GM19328 (cell line): Measurements from ENCODE around the gene FOXC1.

Source experiments
- ATAC-seq: cut with Tn5 transposase; IDR thresholded peaks from one replicate; pipeline ENCODE4 v1.9.1; 2021; ENCODE audit warnings: mild to moderate bottlenecking, moderate library complexity; ENCODE audit not compliant: unreplicated experiment

Gene FOXC1

DNA sequence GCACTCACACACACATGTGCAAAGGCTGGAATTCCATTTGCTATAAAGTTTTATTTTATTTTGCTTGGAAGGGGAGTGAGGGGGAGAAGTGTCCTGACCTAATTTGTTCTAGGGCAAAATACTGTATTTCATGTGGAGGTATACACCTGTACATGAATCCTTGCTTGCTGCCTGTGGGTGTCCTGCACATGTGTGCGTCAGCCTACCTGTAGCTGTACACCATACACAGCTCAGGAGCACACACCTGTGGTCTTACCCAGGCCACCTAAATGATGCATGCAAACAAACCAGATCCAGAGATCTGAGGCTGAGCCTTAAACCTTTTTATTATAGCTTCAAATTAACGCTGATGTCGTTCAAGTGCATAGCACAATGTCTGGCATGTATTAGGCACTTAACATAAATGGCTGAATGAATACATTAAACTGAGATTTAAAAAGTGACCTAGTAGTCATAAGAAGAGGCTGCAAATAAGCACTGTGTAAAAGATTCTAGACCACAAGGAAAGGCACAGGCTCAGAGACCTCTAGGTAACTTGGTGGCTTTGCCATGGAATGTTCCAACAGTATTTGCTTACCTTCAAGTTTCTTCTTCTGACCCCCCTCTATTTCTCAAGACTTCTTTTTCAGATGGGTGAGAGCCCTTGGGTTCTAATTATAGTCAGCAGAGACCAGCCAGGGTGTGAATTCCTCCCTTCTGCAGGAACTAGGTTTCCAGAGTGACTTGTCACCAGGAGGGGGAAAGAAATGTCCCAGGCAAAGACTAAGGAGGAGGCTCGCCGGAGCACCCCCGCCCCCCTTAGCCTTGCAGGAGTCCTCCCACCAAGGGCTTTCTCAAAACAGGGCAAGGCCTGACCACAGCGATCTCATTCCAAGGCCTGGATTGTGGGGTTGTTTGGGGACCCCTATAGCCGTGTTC lies 13.4 kb downstream of the FOXC1 start:
- no peak for ATAC-seq

DNA sequence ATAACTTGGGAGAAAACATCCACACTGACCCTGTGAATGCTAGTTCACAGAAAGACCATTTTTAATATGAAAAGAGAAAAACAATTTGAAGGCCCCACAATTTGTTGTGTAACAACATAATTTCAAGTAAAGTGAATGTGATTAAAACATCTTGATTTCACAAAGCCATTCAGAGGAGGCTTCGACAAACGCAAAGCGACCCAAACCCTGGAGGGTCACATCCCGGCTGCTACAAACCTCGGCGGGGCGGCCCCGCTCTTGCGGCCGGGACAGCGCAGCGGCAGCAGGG lies 14.0 kb downstream of the FOXC1 start:
- no peak for ATAC-seq

DNA sequence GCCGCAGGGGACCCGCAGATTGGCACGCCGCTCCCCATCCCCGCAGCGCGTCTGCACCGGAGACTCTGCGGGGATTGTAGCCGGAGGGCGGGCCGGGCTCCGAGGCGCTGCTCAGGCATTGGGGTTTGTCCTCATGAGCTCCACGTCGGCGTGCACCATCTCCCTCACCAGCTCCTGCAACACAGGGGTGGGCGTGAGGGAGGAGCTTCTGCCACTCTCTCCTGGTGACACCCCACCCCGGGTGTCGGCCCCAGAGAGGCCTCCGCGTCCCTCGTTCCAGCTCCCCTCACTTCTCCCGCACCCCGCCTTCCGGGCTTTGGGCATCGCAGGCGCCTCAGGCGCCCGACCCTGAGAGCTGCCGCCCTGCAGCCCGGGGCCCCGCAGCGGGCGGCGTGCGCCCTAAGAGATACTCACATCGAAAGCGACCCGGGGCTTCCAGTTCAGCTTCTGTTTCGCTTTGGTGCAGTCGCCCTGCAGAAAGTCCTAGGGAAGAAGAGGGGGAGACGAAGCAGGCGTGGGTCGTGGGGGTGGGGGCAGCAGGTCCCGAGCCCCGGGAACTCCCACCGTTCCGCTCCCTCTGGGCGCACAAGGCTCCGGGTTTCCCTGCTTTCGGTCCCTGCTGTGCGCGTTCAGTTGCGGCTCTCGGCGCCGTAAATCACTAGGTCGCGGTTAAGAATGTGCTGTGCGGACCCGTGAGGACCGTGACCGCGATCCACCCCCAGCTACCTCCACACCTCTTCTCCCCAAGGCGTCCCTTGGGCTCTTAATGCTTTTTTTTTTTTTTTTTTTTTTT lies 14.5 kb downstream of the FOXC1 start:
- no peak for ATAC-seq

DNA sequence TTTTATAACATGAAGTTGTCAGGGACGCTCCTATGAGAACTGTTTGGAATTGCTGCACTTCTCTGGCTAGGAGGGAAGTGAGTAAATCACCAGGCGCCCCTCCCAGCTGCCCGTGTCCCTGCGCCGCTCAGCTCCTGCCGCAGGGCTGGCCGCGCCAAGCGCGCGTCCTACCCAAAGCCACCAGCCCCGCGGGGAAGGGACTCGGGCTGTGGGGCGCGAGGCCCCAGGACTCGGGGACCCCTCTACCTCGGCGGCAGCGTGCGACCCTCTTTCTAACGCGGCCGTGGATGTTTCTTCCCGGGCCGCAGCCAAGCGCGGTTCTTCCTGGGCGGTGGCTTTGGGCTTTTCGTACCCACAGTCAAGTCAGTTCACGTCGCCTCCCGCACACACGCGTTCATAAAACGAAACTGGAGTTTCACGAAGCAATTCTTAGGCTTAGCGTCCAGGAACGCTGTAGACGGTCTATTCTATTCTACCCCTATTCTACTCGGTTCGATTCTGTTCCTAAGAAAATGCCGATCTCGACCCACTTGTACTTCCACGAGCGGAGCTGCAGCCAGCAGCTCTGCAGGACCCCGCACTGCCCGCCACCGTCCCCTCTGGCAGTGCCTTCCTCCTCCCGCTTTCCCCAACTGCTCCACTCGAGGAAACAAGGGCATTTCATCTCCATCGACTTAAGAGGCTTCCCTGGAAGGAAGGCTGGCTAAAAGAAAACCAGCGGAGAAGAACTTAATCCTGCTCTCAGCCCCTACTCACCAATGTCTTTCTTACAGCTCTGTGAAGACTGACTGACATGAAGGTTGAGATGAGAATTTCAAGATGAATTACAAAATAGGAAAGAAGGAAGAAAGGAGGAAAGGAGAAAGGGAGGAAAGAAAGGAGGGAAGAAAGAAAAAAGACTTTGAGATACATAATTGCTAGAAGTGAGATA lies 15.4 kb downstream of the FOXC1 start:
- ATAC-seq: no peak

DNA sequence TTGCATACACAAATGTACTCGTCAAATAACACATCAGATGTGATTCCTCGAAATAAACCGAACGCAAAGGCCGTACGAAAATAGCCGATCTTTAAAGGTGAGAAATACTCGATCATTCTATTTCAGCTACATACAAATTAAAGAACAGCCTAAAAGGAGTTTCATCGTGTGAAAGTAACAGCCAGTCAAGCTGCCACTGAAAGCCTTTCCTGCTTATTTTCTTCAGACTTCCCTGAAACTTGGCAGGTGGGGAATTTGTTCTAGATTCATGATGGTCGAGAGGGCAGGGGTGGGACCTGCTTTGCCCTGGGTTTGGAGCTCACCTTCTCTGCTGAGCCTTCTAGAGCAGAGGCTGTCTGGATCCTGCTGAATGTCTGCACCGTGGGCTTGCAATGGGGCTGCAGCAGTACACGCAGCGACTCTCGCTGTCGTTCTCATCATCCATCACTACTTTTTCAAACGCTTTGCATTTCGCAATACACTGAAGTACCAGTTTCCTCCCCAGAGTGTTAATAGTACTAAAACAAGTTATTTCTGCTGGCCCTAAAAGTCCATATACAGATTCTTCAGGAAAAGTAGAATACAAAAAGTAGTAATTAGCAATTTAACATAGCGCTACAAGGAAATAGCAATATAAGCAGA lies 16.2 kb downstream of the FOXC1 start:
- no peak for ATAC-seq

DNA sequence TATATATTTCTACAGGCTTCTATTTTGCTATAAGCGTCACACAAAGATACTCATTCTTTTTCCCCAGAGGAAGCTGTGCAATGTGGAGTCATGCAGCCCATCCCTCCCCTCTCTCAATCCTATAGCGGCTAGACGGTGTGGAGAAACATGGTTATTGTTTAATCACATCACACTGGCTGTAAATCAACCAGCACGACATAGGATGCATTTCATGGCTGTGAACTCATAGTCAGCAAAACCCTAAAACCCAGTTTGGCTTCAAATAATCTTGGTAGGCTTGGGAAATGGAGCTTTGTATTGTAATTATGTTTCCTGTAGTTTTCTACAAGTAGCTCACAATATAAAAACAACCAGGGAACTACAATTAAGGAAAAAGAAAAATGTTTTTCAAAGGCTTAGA lies 16.8 kb downstream of the FOXC1 start:
- ATAC-seq: no peak

DNA sequence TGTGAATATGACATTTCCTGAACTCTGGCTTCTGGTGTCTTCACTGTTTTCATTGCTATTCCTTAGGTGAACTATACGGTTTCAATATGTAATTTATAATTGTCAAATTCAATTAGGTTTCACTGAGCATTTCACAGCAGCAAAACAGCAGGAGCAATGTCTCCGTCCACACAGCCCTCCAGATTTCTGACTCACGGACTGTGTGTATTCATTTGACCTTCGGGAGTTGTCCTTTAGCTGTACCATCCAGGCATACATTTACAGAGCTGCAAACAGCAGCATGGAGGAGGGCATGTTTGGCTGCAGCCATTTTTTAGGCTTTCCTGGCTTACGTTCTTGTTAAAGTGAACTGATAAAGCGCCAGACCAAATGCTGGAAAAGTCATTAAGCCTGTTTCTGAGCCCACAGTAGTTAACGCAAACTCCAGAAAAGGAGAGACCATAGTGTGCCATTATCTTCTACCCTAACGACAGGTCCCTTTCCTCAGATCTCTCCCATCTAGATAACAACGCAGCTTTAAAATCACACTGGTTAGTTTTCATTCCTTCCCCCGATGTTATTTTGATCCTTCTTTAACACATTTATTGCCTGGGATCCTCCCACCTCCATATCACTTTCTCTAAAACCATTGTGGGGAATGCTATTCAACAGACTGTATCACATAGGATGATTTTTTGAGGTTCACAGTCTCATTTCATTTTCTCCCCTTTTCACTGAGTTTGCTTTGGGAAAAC lies 18.3 kb downstream of the FOXC1 start:
- no peak for ATAC-seq

DNA sequence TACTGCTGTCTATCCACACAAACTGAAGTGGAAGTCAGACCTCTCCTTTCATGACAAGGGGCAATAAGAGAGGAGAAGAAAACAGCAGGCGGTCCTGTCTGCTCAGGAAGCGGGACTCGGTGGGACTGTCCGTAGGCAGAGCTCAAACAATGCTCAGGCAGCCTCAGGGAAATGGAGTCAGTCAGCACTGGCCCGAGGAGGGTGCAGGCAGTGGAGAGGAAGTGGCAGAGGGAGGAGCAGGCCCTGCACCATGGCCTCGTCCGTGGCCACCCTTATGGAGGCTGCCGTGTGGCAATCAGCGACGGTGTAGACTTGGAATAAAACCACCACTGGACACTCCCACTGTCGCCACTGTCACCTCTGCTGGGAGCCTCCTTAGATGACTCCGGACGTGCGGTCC lies 19.6 kb downstream of the FOXC1 start:
- ATAC-seq: no peak

DNA sequence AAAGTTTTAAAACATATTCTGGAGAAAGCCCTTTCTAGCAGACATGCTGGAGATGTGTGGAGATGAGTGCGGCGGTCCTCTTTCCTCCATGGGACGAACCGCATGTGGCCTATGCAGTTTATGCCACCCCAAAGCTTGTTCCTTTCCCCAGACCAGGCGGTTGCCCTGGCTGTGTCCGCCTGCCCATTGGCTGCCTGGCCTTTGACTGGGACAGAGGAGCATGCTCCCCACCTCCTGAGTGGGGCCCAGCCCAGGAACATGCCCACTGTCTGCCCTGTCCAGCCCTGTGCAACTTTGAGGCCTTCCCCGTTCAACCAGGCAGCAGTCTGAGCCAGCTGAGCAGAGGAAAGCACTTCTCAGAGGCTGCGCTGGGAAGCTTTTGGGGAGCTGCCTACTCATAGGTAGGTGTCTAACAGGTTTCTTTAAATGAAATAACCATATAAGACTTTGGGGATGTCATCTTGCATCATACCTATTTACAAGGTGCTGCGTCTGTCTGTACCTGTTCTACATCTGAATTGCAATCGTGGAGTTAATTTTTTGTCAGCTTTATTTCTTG lies 20.6 kb downstream of the FOXC1 start:
- no peak for ATAC-seq

DNA sequence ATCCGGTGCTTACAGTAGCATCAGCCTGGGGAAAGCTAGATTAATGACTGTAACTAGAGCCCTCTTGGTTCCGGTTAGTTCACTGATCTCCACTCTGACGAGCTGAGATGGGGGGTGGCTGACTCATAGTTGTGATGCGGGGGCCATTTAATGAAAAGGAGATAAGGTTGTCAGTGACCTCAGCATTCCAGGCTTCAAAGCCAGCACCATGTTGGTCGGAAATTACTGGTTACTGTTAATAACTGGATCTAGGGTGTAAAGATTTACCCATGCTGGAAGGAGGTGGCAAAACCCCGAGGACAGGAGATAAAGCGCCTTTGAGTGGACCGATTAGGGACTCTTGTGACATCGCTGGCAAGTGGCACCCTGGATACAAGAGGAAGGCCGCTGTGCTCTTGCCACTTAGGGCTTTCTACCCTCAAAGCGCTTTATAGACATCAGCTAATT lies 21.1 kb downstream of the FOXC1 start:
- no peak for ATAC-seq

DNA sequence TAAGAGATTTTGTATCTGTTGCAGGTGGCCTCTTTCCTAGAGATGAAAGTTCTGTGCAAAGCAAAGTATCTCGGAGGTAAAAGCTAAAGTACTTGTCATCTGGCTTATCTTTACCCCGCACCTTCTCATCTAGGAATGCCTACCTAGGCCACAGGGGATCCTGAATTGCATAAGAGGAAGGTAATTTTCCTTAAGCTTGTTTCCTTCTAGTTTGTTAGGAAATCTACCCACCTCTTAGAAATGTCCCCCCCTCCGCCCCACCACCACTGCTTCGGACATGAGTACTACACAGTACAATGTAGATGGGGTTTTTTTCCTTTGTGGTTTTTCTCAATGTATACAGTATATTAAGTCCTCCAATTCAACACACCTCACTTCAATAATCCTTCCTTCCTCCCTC lies 21.5 kb downstream of the FOXC1 start:
- ATAC-seq: no peak

DNA sequence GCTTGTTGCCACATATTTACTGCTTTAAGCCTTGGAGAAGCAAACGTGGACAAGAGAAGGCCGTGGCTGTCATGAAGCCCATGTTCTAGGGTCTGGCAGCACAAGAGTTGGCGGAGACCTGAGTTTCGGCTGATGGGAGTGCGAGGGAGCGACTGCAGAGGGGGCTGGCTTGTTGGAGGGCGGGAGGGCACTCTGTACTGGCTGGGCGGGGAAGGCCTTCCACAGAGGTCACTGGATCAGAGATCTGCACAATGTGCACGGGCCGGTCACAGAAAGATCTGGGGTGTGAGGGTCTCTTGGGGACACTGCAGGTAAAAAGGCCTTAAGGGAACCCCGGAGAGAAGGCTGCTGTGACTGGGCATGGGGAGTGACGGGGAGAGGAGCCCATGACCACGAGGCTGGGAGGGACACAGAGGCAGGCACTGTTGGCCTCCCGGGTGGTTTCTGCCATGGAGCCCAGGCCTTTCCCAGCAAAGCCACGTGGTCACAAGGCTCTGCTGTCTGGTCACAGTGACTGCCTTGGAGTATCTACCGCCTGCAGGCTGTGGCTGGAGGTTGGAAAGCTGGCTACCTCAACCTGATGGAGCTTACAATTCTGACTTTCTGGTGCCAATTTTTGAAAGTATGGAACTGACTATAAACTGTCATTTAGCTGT lies 23.8 kb downstream of the FOXC1 start:
- ATAC-seq: no peak

DNA sequence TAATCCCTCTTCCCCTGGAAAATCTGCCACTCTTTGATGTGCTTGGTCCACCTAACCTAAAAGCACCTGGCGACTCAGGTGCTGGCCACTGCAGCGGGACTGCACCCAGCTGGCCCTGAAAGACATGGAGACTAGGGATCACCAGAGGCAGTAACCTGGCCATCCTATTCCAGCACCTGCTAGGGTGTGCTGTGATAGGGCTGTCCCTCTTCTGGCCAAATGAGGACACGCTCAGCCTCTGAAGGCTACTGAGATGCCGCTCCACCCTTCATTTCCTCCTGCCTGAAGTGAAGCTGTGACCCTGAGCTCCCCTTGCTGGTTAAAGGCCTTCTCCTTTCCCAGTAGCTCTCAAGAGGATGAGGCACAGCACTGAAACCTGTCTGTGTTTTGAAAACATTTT lies 24.4 kb downstream of the FOXC1 start:
- no peak for ATAC-seq

DNA sequence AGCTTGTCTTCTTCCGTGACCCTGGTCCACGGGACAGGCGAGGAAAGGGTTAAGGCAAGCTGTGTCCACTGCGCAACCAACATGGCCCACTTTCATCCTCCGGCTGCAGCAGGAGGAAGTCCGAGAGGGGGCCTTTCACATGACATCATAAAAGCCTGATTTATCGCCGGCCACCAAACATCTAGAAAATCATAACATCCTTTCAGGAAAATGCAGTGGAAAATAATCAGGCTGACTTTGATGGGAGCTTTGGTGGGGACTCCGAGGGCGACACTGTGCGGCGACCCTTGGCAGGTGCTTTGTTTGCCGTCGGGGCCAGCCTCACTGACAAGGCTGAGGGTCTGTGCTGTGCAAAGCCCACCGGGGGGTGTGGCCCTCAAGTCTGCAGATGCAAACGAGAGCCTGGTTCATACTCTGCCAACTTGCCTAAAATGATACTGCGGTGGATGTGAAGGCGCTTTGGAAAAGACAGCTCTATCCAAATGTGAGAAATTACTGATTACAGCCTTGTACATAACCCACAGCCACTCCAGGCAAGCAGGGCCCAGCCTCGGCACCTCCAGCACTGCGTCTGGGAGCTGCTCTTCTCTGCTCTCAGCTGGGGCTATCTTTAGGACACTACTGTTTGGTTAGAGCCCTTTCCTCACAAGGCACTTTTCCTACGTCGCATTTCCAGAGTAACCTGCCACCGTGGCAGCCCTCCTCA lies 25.7 kb downstream of the FOXC1 start:
- no peak for ATAC-seq

DNA sequence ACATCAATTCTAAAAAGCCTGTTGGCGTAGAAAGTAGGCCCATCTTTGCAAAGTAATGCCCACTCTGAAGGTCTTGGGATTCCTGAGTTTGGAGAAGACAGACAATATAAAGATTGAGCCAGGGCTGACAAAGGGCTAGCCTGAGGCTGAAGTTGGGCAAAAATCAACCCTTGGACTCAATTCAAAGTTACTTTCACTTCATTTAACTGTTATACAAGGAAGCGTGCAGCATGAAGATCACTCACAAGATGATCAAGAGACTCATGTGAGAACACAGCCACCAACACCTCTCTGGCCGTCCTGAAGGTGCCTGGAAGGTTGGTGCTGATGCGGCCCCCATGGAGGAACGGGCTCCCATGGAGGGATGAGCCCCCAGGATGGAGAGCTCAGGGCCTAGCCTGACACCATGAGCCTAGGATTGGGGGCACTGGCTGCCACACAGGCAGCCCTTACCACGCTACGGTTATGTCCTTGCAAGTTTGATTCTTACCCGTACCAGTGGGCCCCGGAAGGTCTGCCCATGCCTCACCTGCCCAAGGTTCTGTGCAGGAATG lies 26.6 kb downstream of the FOXC1 start:
- no peak for ATAC-seq

DNA sequence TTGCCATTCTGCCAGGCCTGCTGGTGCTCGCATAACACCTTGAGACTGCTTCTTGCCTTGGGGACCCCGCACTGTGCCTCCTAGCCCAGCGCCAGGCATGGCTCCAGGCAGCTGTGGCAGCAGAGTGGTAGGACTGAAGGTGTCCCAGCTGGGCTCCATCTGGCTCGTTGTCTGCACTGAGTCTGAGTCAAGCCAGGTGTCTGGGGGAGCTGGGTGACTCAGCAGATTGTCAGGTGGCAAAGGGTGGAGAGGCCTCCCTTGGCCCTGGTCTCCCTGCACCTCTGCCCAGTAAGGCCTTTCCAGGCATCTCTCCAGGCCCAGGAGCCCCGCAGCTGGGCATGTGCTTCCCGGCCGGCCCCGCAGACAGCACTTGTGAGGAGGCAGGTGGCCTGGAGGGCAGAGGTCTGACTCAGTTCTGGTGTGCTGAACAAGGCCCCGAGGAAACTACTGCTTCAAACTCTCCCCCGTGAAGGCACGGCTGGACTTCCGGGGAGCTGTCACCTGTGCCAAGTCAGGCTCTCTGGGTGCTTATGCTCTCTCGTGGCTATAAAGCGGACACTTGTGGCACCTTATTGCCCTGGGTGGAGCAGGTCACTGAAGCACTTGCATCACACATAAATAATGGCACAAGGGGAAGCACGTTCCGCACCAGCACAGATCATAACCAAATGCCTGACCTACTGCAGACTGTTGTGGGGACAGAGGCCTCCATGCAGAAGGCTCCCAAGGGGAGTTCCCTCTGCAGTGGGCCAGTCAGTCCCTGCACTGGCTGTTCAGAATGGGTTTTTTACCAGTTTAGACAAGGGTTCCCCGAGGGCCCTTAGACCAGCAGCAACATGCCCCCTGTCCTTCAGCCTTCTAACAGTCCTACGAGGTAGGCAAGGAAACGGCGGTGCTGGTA lies 27.5 kb downstream of the FOXC1 start:
- ATAC-seq: no peak

DNA sequence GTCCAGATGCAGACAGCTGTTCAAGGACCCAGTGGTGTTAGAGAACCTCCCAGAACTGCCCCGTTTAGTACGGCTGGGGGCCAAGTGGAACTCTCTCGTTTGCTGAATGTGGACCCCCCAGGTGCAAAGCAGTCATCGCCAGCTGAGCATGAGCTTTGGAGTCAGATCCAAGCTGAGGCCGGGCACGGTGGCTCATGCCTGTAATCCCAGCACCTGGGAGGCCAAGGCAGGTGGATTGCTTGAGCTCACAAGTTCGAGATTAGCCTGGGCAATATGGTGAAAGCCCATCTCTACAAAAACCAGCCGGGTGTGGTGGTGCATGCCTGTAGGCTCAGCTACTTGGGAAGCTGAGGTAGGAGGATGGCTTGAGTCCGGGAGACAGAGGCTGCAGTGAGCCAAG lies 29.7 kb downstream of the FOXC1 start:
- ATAC-seq: no peak
